GM18907 (cell line): ENCODE data around the gene TESK1.

Source experiments
- ATAC-seq: cut with Tn5 transposase; IDR thresholded peaks from one replicate; pipeline ENCODE4 v1.9.1; 2021; ENCODE audit warnings: mild to moderate bottlenecking, moderate library complexity; ENCODE audit not compliant: unreplicated experiment

TESK1 gene

GRCh38 chr9:35604578-35605350, at the start of gene TESK1:
TESK1 (plus strand) TSS chr9:35605262; CDS start chr9:35605620, 358 bp downstream.
- peak; percentile 50 for ATAC-seq

GRCh38 chr9:35555881-35556280, 49.2 kb upstream of the TESK1 start:
- no peak for ATAC-seq

- ATAC-seq, result no peak
Measured at GRCh38 chr9:35556776-35557175, 48.3 kb upstream of the TESK1 start.

GRCh38 chr9:35557320-35557719, 47.7 kb upstream of the TESK1 start:
- ATAC-seq, result no peak

GRCh38 chr9:35558185-35558584, 46.9 kb upstream of the TESK1 start:
- no peak for ATAC-seq

GRCh38 chr9:35559792-35560530, 45.1 kb upstream of the TESK1 start:
- ATAC-seq, result no peak

GRCh38 chr9:35560625-35561337, 44.3 kb upstream of the TESK1 start:
- no peak for ATAC-seq

GRCh38 chr9:35561468-35562261, 43.4 kb upstream of the TESK1 start:
- ATAC-seq, result no peak

GRCh38 chr9:35562895-35563780, 41.9 kb upstream of the TESK1 start:
- ATAC-seq, result no peak

GRCh38 chr9:35563791-35564197, 41.3 kb upstream of the TESK1 start:
- no peak for ATAC-seq

GRCh38 chr9:35564658-35565061, 40.4 kb upstream of the TESK1 start:
- no peak for ATAC-seq

- ATAC-seq, result no peak
Measured at GRCh38 chr9:35566417-35566816, 38.6 kb upstream of the TESK1 start.

GRCh38 chr9:35568196-35568595, 36.9 kb upstream of the TESK1 start:
- ATAC-seq, result no peak

- ATAC-seq, result no peak
Measured at GRCh38 chr9:35569206-35569605, 35.9 kb upstream of the TESK1 start.

GRCh38 chr9:35570709-35571504, 34.2 kb upstream of the TESK1 start:
- peak; percentile 46 for ATAC-seq

GRCh38 chr9:35574578-35575122, 30.4 kb upstream of the TESK1 start:
- ATAC-seq, result no peak

- ATAC-seq, result no peak
Measured at GRCh38 chr9:35575478-35575877, 29.6 kb upstream of the TESK1 start.

GRCh38 chr9:35577486-35577885, 27.6 kb upstream of the TESK1 start:
- no peak for ATAC-seq

GRCh38 chr9:35579130-35579529, 25.9 kb upstream of the TESK1 start:
- ATAC-seq, result no peak
